Astrocyte (in vitro differentiated cells and primary cell): ENCODE data around the gene SCAPER.

ENCODE experiments used
- CTCF ChIP-seq: IDR thresholded peaks from 2 replicates; pipeline ENCODE4 v1.5.1; 2011; ENCODE audit warnings: low read depth, mild to moderate bottlenecking, inconsistent platforms, low read length, moderate library complexity; ENCODE audit not compliant: insufficient read depth
- EZH2 ChIP-seq: IDR thresholded peaks from 2 replicates; pipeline ENCODE4 v1.6.1; 2012; ENCODE audit warnings: mild to moderate bottlenecking, low read length, inconsistent platforms; ENCODE audit not compliant: insufficient read depth

- no peak for TF ChIP-seq CTCF
- TF ChIP-seq EZH2: no peak
Observed at GRCh38 chr15:76585576-76585897, 319.6 kb downstream of the SCAPER start.
